B cell (primary cell): ENCODE results near the gene TBX4. TPM values are rescaled to one million over a fixed set of nuclear protein-coding genes. Genes with fewer than 3 reads are reported as not detected.

Experiments
- ATAC-seq: fragments of 200-7000 bp; cut with Tn5 transposase; one replicate; pipeline ENCODE4 v1.10.0; 2021; ENCODE audit warnings: low read depth, mild to moderate bottlenecking, moderate number of reproducible peaks, moderate library complexity
- CTCF ChIA-PET: fragments of 350-600 bp; sonication (Branson Sonifier 250); formaldehyde crosslinking; loops from one replicate; lab custom pipeline; 2021; ENCODE audit warnings: antibody characterized with exemption, inconsistent platforms; lab: Charles Lee
- POLR2A ChIA-PET: fragments of 350-600 bp; sonication (Branson Sonifier 250); formaldehyde crosslinking; loops from one replicate; lab custom pipeline; 2021; ENCODE audit warnings: antibody characterized with exemption; lab: Charles Lee
- DNase-seq: peaks from one replicate; pipeline ENCODE4 v3.0.0; 2013
- H2AFZ ChIP-seq: 2 replicates; pipeline ENCODE4 v1.6.1; 2012; ENCODE audit warnings: mild to moderate bottlenecking, low read depth, low read length; ENCODE audit not compliant: insufficient read depth, poor library complexity, severe bottlenecking
- H3K27ac ChIP-seq, 2 donors: 1 replicate in 1 of 2; 2 replicates in 1 of 2; pipeline ENCODE4 v1.5.1; 2012 to 2013; ENCODE audit warnings: low read length in 2 of 2, mild to moderate bottlenecking in 2 of 2, moderate library complexity in 1 of 2
- H3K27me3 ChIP-seq, 4 experiments: fragments of 200-600 bp in 1 of 4; sonication (generic) in 1 of 4; replicated peaks in 1 of 4; 1 replicate in 2 of 4; 2 replicates in 2 of 4; pipeline versions ENCODE4 v1.6.1 to v1.7.0; 2013 to 2016; ENCODE audit warnings: low read length in 3 of 4, mild to moderate bottlenecking in 2 of 4, mixed read lengths in 1 of 4, moderate library complexity in 1 of 4; ENCODE audit not compliant: insufficient read depth in 4 of 4, control insufficient read depth in 3 of 4; ENCODE audit errors: control extremely low read depth in 1 of 4
- H3K36me3 ChIP-seq, 2 experiments: replicated peaks in 1 of 2; 1 replicate in 1 of 2; 2 replicates in 1 of 2; pipeline versions ENCODE4 v1.6.1 to v1.7.1; 2013; ENCODE audit warnings: low read length in 1 of 2; ENCODE audit not compliant: insufficient read depth in 2 of 2, control insufficient read depth in 1 of 2; ENCODE audit errors: control extremely low read depth in 1 of 2, extremely low read depth in 1 of 2
- H3K4me1 ChIP-seq, 2 donors: fragments of 200-600 bp in 1 of 2; sonication (generic) in 1 of 2; 1 replicate in 1 of 2; 2 replicates in 1 of 2; pipeline versions ENCODE4 v1.5.1 to v1.6.1; 2013 to 2017; ENCODE audit warnings: low read length in 2 of 2; ENCODE audit not compliant: control insufficient read depth in 2 of 2, insufficient read depth in 2 of 2
- H3K4me2 ChIP-seq: replicated peaks from 2 replicates; pipeline ENCODE3; 2012; ENCODE audit warnings: mild to moderate bottlenecking, low read depth, low read length; ENCODE audit not compliant: poor library complexity, severe bottlenecking
- H3K4me3 ChIP-seq, 5 experiments: fragments of 200-600 bp in 1 of 5; sonication (generic) in 1 of 5; 1 replicate in 3 of 5; 2 replicates in 2 of 5; pipeline versions ENCODE4 v1.5.1 to v1.7.0; 2011 to 2016; ENCODE audit warnings: low read length in 4 of 5, mild to moderate bottlenecking in 4 of 5, low read depth in 2 of 5, control low read depth in 1 of 5, moderate library complexity in 1 of 5; ENCODE audit not compliant: insufficient read depth in 1 of 5; ENCODE audit errors: control extremely low read depth in 1 of 5, extremely low read depth in 1 of 5
- H3K79me2 ChIP-seq: fragments of 200-600 bp; sonication (generic); one replicate; pipeline ENCODE4 v1.6.0; 2016; ENCODE audit warnings: low read length; ENCODE audit not compliant: control insufficient read depth, insufficient read depth
- H3K9ac ChIP-seq: fragments of 200-600 bp; sonication (generic); 2 replicates; pipeline ENCODE4 v1.6.1; 2017; ENCODE audit warnings: mild to moderate bottlenecking, low read length, moderate library complexity
- H3K9me3 ChIP-seq, 3 donors: one replicate each; pipeline versions ENCODE4 v1.6.1 to v1.7.1; 2013; ENCODE audit warnings: low read length in 2 of 3; ENCODE audit not compliant: control insufficient read depth in 2 of 3, insufficient read depth in 1 of 3; ENCODE audit errors: control extremely low read depth in 1 of 3
- H4K20me1 ChIP-seq: 2 replicates; pipeline ENCODE4 v1.6.0; 2012; ENCODE audit warnings: mild to moderate bottlenecking, low read length; ENCODE audit not compliant: insufficient read depth, control insufficient read depth, poor library complexity, severe bottlenecking
- H3K27ac Mint-ChIP-seq: one replicate; pipeline ENCODE4 v1.8.0; 2021; ENCODE audit warnings: mixed read lengths
- H3K27me3 Mint-ChIP-seq: one replicate; pipeline ENCODE4 v1.8.0; 2021; ENCODE audit warnings: mixed read lengths
- H3K4me1 Mint-ChIP-seq: one replicate; pipeline ENCODE4 v1.8.0; 2021; ENCODE audit warnings: mixed read lengths
- H3K4me3 Mint-ChIP-seq: one replicate; pipeline ENCODE4 v1.8.0; 2021; ENCODE audit warnings: mixed read lengths
- H3K9me3 Mint-ChIP-seq: one replicate; pipeline ENCODE4 v1.8.0; 2022; ENCODE audit warnings: mixed read lengths; ENCODE audit not compliant: insufficient read depth
- EZH2 ChIP-seq: IDR thresholded peaks from 2 replicates; pipeline ENCODE4 v1.6.1; 2012; ENCODE audit warnings: borderline replicate concordance, low read depth, mild to moderate bottlenecking, moderate library complexity, low read length; ENCODE audit not compliant: insufficient read depth, poor library complexity, severe bottlenecking
- WGBS: methylation state at CpG from one replicate; pipeline ENCODE4 v1.1.5; 2013; ENCODE audit warnings: missing lambda C conversion rate; ENCODE audit not compliant: insufficient coverage; 5-methylcytosine and 5-hydroxymethylcytosine counted together
- intact Hi-C: fragments of 100-400 bp; cut with micrococcal nuclease; formaldehyde crosslinking; loops from one replicate; pipeline ENCODE4 v1.10.0; 2022
- polyA plus RNA-seq: library from polyadenylated mRNA; depleted of rRNA; stranded (reverse); fragments of >200 nt; gene quantifications from 2 replicates; pipeline ENCODE4 v1.2.3, GENCODE V29; 2012
- total RNA-seq, 2 donors: library from RNA; stranded (reverse); fragments of 120-200 nt in 1 of 2; gene quantifications; 1 replicate in 1 of 2; 2 replicates in 1 of 2; pipeline versions ENCODE4 v1.2.3 to v1.2.4, GENCODE V29; 2013 to 2022
- TF ChIP-seq, protein P1 (sequence below): fragments of 200-600 bp; IDR thresholded peaks from one replicate; pipeline ENCODE4 v1.8.0; 2022; ENCODE audit warnings: antibody characterized with exemption, mild to moderate bottlenecking

TBX4 gene
- total and polyA plus RNA-seq, 2 donors (not counting 1 experiment from before 2014, with no cell fraction given): not detected

GRCh38 chr17:61496174-61496956 lies 44.1 kb downstream of the TBX4 start:
- H3K27ac Mint-ChIP-seq: no peak overlapping the region
- no peak overlapping the region for H2AFZ ChIP-seq
- no peak for ATAC-seq

More at GRCh38 chr17:61496174-61496956, 44.1 kb downstream of the TBX4 start:
- Histone ChIP-seq H3K27ac (no peak overlapping the region), H3K9ac (no peak overlapping the region), H3K4me2 (peak overlapping the region; percentile 43), H3K36me3 (no peaks in the 10 kb centered on the region), H3K9me3 (no peaks in the 10 kb centered on the region), H3K4me1 (no peaks in the 10 kb centered on the region), H3K79me2 (no peaks in the 10 kb centered on the region), H4K20me1 (no peaks in the 10 kb centered on the region), H3K4me3 (no peak overlapping the region), H3K27me3 (peaks cover 0 to 2% (median 0%) of the 10 kb centered on the region in 4 experiments)
- Mint-ChIP-seq H3K4me1 (no peaks in the 10 kb centered on the region), H3K27me3 (peaks cover 36% of the 10 kb centered on the region), H3K9me3 (no peaks in the 10 kb centered on the region), H3K4me3 (no peak overlapping the region)
- intact Hi-C loops: no loop called here
- ChIA-PET POLR2A (no interaction called here), CTCF (interaction anchor here (0.6 to 1.0 kb wide), 2 partner anchors 12 to 18 kb away, joined by 3 read pairs; no protein-coding TSS in a partner anchor)
- DNase-seq: no peak
- TF ChIP-seq, protein P1, sequence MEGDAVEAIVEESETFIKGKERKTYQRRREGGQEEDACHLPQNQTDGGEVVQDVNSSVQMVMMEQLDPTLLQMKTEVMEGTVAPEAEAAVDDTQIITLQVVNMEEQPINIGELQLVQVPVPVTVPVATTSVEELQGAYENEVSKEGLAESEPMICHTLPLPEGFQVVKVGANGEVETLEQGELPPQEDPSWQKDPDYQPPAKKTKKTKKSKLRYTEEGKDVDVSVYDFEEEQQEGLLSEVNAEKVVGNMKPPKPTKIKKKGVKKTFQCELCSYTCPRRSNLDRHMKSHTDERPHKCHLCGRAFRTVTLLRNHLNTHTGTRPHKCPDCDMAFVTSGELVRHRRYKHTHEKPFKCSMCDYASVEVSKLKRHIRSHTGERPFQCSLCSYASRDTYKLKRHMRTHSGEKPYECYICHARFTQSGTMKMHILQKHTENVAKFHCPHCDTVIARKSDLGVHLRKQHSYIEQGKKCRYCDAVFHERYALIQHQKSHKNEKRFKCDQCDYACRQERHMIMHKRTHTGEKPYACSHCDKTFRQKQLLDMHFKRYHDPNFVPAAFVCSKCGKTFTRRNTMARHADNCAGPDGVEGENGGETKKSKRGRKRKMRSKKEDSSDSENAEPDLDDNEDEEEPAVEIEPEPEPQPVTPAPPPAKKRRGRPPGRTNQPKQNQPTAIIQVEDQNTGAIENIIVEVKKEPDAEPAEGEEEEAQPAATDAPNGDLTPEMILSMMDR: no peak
- TF ChIP-seq EZH2: no peak
- 91% methylated on average over 8 of the region's 12 CpGs for WGBS
